Effector memory CD4-positive, alpha-beta T cell (primary cell): ENCODE measurements around the gene PTPRC.
"Not testable (repeated sequence)": the region's sequence is repeated elsewhere in the genome, so short reads cannot be mapped to it uniquely, and the experiment has no call there.

Experiments used
- DNase-seq, 3 donors: peaks; one replicate each; pipeline ENCODE4 v3.0.0-alpha.2; 2020
- H3K27ac ChIP-seq: 2 replicates; pipeline ENCODE4 v1.7.0; 2013; ENCODE audit warnings: mild to moderate bottlenecking, low read length, moderate library complexity; ENCODE audit not compliant: insufficient read depth, poor library complexity, severe bottlenecking
- H3K27me3 ChIP-seq: replicated peaks from 2 replicates; pipeline ENCODE4 v1.7.0; 2013; ENCODE audit warnings: mild to moderate bottlenecking, low read length; ENCODE audit not compliant: insufficient read depth, control insufficient read depth, poor library complexity, severe bottlenecking
- H3K36me3 ChIP-seq: 2 replicates; pipeline ENCODE4 v1.7.0; 2013; ENCODE audit warnings: mild to moderate bottlenecking, low read length, moderate library complexity; ENCODE audit not compliant: control insufficient read depth, insufficient read depth
- H3K4me1 ChIP-seq: 2 replicates; pipeline ENCODE4 v1.7.0; 2013; ENCODE audit warnings: low read length, mild to moderate bottlenecking; ENCODE audit not compliant: control insufficient read depth, insufficient read depth, poor library complexity, severe bottlenecking
- H3K4me3 ChIP-seq: 2 replicates; pipeline ENCODE4 v1.7.0; 2013; ENCODE audit warnings: low read length, low read depth, mild to moderate bottlenecking; ENCODE audit not compliant: insufficient read depth, poor library complexity, severe bottlenecking
- H3K9me3 ChIP-seq: 2 replicates; pipeline ENCODE4 v1.7.0; 2013; ENCODE audit warnings: mild to moderate bottlenecking, low read length, moderate library complexity; ENCODE audit not compliant: control insufficient read depth
- total RNA-seq, 3 donors: gene quantifications; one replicate each; lab custom pipeline; 2026; lab: John Stamatoyannopoulos, UW

Gene PTPRC, protein sequence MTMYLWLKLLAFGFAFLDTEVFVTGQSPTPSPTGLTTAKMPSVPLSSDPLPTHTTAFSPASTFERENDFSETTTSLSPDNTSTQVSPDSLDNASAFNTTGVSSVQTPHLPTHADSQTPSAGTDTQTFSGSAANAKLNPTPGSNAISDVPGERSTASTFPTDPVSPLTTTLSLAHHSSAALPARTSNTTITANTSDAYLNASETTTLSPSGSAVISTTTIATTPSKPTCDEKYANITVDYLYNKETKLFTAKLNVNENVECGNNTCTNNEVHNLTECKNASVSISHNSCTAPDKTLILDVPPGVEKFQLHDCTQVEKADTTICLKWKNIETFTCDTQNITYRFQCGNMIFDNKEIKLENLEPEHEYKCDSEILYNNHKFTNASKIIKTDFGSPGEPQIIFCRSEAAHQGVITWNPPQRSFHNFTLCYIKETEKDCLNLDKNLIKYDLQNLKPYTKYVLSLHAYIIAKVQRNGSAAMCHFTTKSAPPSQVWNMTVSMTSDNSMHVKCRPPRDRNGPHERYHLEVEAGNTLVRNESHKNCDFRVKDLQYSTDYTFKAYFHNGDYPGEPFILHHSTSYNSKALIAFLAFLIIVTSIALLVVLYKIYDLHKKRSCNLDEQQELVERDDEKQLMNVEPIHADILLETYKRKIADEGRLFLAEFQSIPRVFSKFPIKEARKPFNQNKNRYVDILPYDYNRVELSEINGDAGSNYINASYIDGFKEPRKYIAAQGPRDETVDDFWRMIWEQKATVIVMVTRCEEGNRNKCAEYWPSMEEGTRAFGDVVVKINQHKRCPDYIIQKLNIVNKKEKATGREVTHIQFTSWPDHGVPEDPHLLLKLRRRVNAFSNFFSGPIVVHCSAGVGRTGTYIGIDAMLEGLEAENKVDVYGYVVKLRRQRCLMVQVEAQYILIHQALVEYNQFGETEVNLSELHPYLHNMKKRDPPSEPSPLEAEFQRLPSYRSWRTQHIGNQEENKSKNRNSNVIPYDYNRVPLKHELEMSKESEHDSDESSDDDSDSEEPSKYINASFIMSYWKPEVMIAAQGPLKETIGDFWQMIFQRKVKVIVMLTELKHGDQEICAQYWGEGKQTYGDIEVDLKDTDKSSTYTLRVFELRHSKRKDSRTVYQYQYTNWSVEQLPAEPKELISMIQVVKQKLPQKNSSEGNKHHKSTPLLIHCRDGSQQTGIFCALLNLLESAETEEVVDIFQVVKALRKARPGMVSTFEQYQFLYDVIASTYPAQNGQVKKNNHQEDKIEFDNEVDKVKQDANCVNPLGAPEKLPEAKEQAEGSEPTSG (N-terminal part only)
- total RNA-seq: 1,137 to 1,655 (median 1,533) reads per million in 3 donors

DNA sequence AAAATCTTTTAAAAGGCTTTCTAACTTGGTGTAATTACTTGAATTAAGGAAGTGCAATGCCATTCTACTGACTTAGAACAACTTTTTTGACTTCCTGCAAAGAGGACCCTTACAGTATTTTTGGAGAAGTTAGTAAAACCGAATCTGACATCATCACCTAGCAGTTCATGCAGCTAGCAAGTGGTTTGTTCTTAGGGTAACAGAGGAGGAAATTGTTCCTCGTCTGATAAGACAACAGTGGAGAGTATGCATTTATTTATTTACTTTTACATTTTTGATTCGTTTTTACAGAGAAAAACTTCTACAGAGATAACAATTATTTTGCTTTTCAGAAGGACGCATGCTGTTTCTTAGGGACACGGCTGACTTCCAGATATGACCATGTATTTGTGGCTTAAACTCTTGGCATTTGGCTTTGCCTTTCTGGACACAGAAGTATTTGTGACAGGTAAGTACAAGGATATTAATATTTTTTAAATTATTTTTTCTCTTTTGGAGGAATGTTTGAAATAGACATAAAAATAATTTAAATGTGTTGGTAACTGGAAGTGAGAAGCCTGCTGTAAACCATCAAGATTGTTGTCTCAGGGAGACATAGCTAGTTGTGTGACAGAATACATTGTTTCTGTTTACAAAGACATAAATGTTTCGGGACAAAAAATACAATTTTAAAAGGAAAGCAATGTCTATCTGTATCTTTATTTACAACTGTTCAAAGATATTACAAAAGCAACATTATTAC is at the start of gene PTPRC:
PTPRC (plus strand) TSS at position 147 of the 742 bp plus-strand sequence; CDS start at position 376, 229 bp downstream.
- no peak for DNase-seq
- H3K36me3 ChIP-seq: peaks cover 3% of the 10 kb centered on the region
- peak within 1 kb of the TSS; percentile 83 for H3K27ac ChIP-seq
- peaks cover 8% of the 10 kb centered on the region for H3K4me1 ChIP-seq
- H3K4me3 ChIP-seq: peak within 1 kb of the TSS; percentile 73
- H3K27me3 ChIP-seq: no peaks in the 10 kb centered on the region
- no peaks in the 10 kb centered on the region for H3K9me3 ChIP-seq

DNA sequence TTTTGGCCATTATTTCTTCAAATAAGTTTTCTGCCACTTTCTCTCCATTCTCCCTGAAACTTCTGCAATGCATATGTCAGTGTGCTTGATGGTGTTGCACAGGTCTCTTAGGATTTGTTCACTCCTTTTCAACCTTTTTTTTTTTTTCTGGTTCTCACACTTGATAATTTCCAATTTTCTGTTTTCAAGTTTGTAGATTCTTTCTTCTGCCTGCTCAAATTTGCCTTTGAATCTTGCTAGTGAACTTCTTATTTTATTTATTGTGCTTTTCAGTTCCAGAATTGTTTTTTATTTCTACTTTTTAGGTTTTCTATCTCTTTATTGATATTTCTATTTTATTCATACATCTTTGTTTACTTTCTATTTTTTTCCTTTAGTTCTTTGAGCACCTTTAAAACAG is 48.4 kb upstream of the PTPRC start:
- H3K27ac ChIP-seq: no peak overlapping the region
- H3K9me3 ChIP-seq: peaks cover 3% of the 10 kb centered on the region
- H3K4me3 ChIP-seq: no peak overlapping the region
- DNase-seq: no peak
- H3K36me3 ChIP-seq: no peaks in the 10 kb centered on the region
- no peaks in the 10 kb centered on the region for H3K4me1 ChIP-seq
- H3K27me3 ChIP-seq: no peaks in the 10 kb centered on the region

DNA sequence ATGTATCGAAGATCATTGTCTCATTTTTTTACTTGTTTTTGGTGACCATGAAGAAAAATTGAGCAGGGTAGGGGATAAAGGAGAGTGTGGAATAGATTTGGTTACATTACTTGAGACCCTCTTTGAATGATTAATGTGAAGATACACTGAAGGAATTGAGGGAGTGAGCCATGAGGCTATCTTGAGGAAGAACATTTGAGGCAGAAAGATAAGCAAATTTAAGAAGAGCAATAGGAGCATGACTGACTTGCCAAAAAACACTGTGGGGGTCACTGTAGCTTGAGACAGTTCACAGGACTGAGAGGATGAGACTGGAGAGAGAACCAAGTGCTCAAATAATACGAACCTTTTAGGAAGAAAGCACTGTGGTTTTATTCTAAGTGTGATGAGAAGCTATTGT is 43.1 kb upstream of the PTPRC start:
- no peaks in the 10 kb centered on the region for H3K36me3 ChIP-seq
- H3K9me3 ChIP-seq: no peaks in the 10 kb centered on the region
- no peak overlapping the region for H3K27ac ChIP-seq
- no peak overlapping the region for H3K4me3 ChIP-seq
- no peak for DNase-seq
- H3K27me3 ChIP-seq: no peaks in the 10 kb centered on the region
- peaks cover 6% of the 10 kb centered on the region for H3K4me1 ChIP-seq

DNA sequence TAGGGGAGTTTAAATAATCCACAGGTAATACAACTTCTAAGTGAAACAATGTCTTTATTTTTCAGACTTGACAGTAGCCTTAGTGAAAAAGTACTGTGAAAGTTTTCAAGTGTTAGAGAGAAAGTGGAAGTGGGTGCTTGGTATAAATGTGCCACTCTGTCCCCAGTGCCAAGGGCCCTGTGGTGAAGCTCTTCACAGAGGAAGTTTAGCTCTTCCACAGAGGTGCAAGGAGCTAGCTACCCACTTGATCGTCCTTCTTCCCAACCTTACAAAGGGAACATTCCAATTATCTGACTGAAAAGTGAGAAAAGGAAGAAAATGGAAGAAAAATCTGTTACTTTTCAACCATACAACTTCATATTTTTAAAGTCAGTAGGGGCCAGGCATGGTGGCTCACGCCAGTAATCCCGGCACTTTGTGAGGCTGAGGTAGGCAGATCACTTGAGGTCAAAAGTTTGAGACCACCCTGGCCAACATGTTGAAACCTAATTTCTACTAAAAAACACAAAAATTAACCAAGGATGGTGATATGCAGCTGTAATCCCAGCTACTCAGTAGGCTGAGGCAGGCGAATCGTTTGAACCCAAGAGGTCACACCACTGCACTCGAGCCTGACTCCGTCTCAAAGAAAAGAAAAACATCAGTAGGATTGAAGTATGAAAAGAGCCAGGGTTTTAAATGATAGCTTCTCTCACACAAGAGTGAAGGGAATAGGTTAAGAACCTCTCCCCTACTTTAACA is 41.0 kb upstream of the PTPRC start:
- no peaks in the 10 kb centered on the region for H3K9me3 ChIP-seq
- no peaks in the 10 kb centered on the region for H3K27me3 ChIP-seq
- peaks cover 6% of the 10 kb centered on the region for H3K4me1 ChIP-seq
- no peak overlapping the region for H3K4me3 ChIP-seq
- H3K27ac ChIP-seq: no peak overlapping the region
- no peaks in the 10 kb centered on the region for H3K36me3 ChIP-seq
- DNase-seq: no peak

DNA sequence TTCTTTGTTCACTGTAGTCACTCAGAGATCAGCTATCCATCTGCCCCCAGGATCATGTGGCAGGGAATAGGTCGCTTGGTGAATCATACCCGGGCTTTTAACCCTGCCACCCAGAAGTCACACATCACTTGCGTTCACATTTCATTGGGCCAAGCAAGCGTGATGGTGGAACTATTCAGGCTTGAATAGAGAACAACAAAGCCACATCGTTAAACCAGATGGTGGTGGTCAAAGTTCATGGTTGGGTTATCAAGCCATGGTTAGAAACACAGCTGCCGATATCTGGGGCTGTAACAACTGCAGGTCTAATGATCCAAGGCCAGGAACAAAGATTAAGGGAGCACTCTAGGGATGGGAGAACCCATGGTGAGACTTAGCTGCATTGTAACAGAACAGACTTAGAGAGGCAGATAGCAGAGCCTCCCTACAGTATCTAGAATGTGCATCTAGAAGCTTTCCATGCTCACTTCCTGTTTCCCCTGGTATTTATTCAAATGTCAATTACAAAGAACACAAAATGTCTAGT is 40.0 kb upstream of the PTPRC start:
- no peaks in the 10 kb centered on the region for H3K36me3 ChIP-seq
- no peaks in the 10 kb centered on the region for H3K9me3 ChIP-seq
- no peak for DNase-seq
- no peak overlapping the region for H3K4me3 ChIP-seq
- H3K27me3 ChIP-seq: no peaks in the 10 kb centered on the region
- H3K27ac ChIP-seq: no peak overlapping the region
- peaks cover 6% of the 10 kb centered on the region for H3K4me1 ChIP-seq

DNA sequence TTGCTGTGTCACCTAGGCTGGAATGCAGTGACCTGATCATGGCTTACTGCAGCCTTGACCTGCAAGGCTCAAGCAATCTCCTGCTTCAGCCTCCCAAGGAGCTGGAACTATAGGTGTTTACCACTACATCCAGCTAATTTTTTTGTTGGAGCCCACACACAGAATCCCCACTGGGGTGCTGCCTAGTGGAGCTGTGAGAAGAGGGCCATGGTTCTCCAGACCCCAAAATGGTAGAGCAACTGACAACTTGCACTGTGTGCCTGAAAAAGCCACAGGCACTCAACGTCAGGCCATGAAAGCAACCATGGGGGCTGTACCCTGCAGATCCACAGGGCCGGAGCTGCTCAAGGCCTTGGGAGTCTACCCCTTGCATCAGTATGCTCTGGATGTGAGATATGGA is 39.1 kb upstream of the PTPRC start:
- no peak overlapping the region for H3K27ac ChIP-seq

DNA sequence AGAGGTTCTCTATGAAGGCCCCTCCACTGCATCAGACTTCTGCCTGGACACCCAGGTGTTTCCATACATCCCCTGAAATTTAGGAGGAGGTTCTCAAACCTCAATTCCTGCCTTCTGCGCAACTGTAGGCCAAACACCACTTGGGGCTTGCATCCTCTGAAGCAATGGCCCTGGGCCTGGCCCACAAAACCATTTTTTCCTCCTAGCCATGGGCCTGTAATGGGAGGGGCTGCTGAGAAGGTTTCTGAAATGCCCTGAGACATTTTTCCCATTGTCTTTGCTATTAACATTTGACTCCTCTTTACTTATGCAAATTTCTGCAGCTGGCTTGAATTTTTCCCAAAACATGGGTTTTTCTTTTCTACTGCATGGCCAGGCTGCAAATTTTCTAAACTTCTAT is 37.9 kb upstream of the PTPRC start:
- Histone ChIP-seq H3K27me3 (no peaks in the 10 kb centered on the region), H3K4me1 (peaks cover 13% of the 10 kb centered on the region), H3K4me3 (no peak overlapping the region), H3K9me3 (no peaks in the 10 kb centered on the region), H3K27ac (no peak overlapping the region), H3K36me3 (no peaks in the 10 kb centered on the region)
- no peak for DNase-seq

More for the DNA sequence above, 39.1 kb upstream of the PTPRC start:
- H3K4me3 ChIP-seq: no peak overlapping the region
- H3K36me3 ChIP-seq: no peaks in the 10 kb centered on the region
- peaks cover 6% of the 10 kb centered on the region for H3K4me1 ChIP-seq
- H3K9me3 ChIP-seq: no peaks in the 10 kb centered on the region
- no peaks in the 10 kb centered on the region for H3K27me3 ChIP-seq
- no peak for DNase-seq

DNA sequence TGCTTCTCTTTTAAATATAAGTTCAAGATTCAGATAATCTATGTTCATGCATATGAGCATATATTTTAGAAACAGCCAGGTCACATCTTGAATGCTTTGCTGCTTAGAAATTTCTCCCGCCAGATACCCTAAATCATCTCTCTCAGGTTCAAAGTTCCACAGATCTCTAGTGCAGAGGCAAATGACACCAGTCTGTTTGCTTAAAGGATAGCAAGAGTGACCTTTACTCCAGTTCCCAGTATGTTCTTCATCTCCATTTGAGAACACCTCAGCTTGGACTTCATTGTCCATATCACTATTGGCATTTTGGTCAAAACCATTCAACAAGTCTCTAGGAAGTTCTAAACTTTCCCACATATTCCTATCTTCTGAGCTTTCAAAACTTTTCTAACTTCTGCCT is 37.5 kb upstream of the PTPRC start:
- H3K4me1 ChIP-seq: peaks cover 14% of the 10 kb centered on the region
- not testable (repeated sequence) for H3K9me3 ChIP-seq

More for the DNA sequence above, 37.5 kb upstream of the PTPRC start:
- H3K27ac ChIP-seq, H3K36me3 ChIP-seq, H3K4me3 ChIP-seq, DNase-seq, H3K27me3 ChIP-seq: not testable (repeated sequence)
